Measurements from ENCODE around the gene ARMC12. TPM values are rescaled to one million over a fixed set of nuclear protein-coding genes. Genes with fewer than 3 reads are reported as not detected.
A peak's percentile ranks its signal among the peaks of the same experiment; 100 is the strongest.

The ARMC12 gene
- total RNA-seq, 1 donor = 0.43 TPM

- H3K4me3 ChIP-seq (ENCODE audit: low read depth, low read length) = no peak overlapping the region
- peak; percentile 41 for DNase-seq (ENCODE audit: low read depth)
- TF ChIP-seq CTCF (IDR thresholded peaks at IDR 0.05; ENCODE audit: insufficient read depth, low read depth, low read length) = no peak
Observed at GRCh38 chr6:35710241-35710847, 26.5 kb upstream of the ARMC12 start.

GRCh38 chr6:35711731-35712130 is 25.1 kb upstream of the ARMC12 start:
- DNase-seq (ENCODE audit: low read depth) = no peak
- TF ChIP-seq CTCF (IDR thresholded peaks at IDR 0.05; ENCODE audit: insufficient read depth, low read depth, low read length) = no peak
- H3K4me3 ChIP-seq (ENCODE audit: low read depth, low read length) = no peak overlapping the region

GRCh38 chr6:35713006-35713767 is 23.6 kb upstream of the ARMC12 start:
- DNase-seq (ENCODE audit: low read depth) = no peak
- TF ChIP-seq CTCF (IDR thresholded peaks at IDR 0.05; ENCODE audit: insufficient read depth, low read depth, low read length) = no peak
- no peak overlapping the region for H3K4me3 ChIP-seq (ENCODE audit: low read depth, low read length)

- TF ChIP-seq CTCF (IDR thresholded peaks at IDR 0.05; ENCODE audit: insufficient read depth, low read depth, low read length) = no peak
- no peak overlapping the region for H3K4me3 ChIP-seq (ENCODE audit: low read depth, low read length)
- DNase-seq (ENCODE audit: low read depth) = no peak
Observed at GRCh38 chr6:35716798-35717197, 20.0 kb upstream of the ARMC12 start.

- H3K4me3 ChIP-seq (ENCODE audit: low read depth, low read length) = no peak overlapping the region
- DNase-seq (ENCODE audit: low read depth) = no peak
- no peak for TF ChIP-seq CTCF (IDR thresholded peaks at IDR 0.05; ENCODE audit: insufficient read depth, low read depth, low read length)
Observed at GRCh38 chr6:35717449-35718374, 19.1 kb upstream of the ARMC12 start.

- no peak for DNase-seq (ENCODE audit: low read depth)
- no peak for TF ChIP-seq CTCF (IDR thresholded peaks at IDR 0.05; ENCODE audit: insufficient read depth, low read depth, low read length)
- no peak overlapping the region for H3K4me3 ChIP-seq (ENCODE audit: low read depth, low read length)
Observed at GRCh38 chr6:35718375-35718736, 18.5 kb upstream of the ARMC12 start.
